K562 (cell line): Measurements from ENCODE around the gene FRAT1. TPM values are rescaled to one million over a fixed set of nuclear protein-coding genes. Genes with fewer than 3 reads are reported as not detected.

Experiments
- ATAC-seq: fragments of 200-7000 bp; cut with Tn5 transposase; 3 replicates; pipeline ENCODE4 v1.9.1; 2020; ENCODE audit warnings: moderate library complexity
- BruUV-seq: library from RNA; stranded (reverse); fragments of 400-500 nt; replicated peaks from 2 replicates; lab custom pipeline; 2021; lab: Mats Ljungman, UMichigan
- CTCF ChIA-PET: fragments of 300-600 bp; formaldehyde crosslinking; extraction: SDS; loops from one replicate; lab custom pipeline; 2021; ENCODE audit warnings: low intra/inter-chr PET ratio; lab: Yijun Ruan, JAX
- POLR2A ChIA-PET: fragments of 300-600, 350-650 bp; sonication (Branson Sonifier 250); formaldehyde crosslinking; extraction: SDS; loops from one replicate; lab custom pipeline; 2021; ENCODE audit warnings: antibody characterized with exemption, inconsistent platforms; lab: Yijun Ruan, JAX
- DNase-seq, 4 experiments: peaks; one replicate each; pipeline versions ENCODE4 v3.0.0 to v3.0.0-alpha.2; 2011 to 2018; ENCODE audit warnings: low spot score in 3 of 4, mixed read lengths in 3 of 4; ENCODE audit errors: extremely low read depth in 1 of 4
- FAIRE-seq: peaks from 2 replicates; lab custom pipeline; 2011; peaks lifted over from hg19 to GRCh38; lab: Jason Lieb, UNC
- H2AFZ ChIP-seq: 2 replicates; pipeline ENCODE4 v1.6.0; 2011; ENCODE audit warnings: low read depth, low read length, control low read depth, inconsistent platforms
- H3K27ac ChIP-seq: fragments of 200-600 bp; 3 replicates; pipeline ENCODE4 v1.8.0; 2011; ENCODE audit warnings: low read depth, mild to moderate bottlenecking, control low read depth, inconsistent platforms, low read length, moderate library complexity, mixed read lengths; ENCODE audit errors: extremely low read depth
- H3K27me3 ChIP-seq, 2 experiments: fragments of 300-600 bp in 1 of 2; 2 replicates in 1 of 2; 3 replicates in 1 of 2; pipeline versions ENCODE4 v1.6.0 to v1.8.0; 2011; ENCODE audit warnings: inconsistent platforms in 2 of 2, low read length in 2 of 2, mild to moderate bottlenecking in 1 of 2, mixed read lengths in 1 of 2, moderate library complexity in 1 of 2; ENCODE audit not compliant: control insufficient read depth in 2 of 2, insufficient read depth in 2 of 2
- H3K36me3 ChIP-seq: fragments of 300-600 bp; 3 replicates; pipeline ENCODE4 v1.8.0; 2011; ENCODE audit warnings: mild to moderate bottlenecking, low read length, inconsistent platforms; ENCODE audit not compliant: control insufficient read depth, insufficient read depth
- H3K4me1 ChIP-seq, 2 experiments: fragments of 200-600 bp in 1 of 2; replicated peaks in 1 of 2; 2 replicates in 1 of 2; 3 replicates in 1 of 2; pipeline versions ENCODE4 v1.5.1 to v1.8.0; 2011; ENCODE audit warnings: inconsistent platforms in 2 of 2, low read length in 2 of 2, mild to moderate bottlenecking in 1 of 2, mixed read lengths in 1 of 2, moderate library complexity in 1 of 2; ENCODE audit not compliant: control insufficient read depth in 2 of 2, insufficient read depth in 2 of 2
- H3K4me2 ChIP-seq: 2 replicates; pipeline ENCODE4 v1.6.1; 2011; ENCODE audit warnings: low read length, control low read depth, inconsistent platforms, mixed read lengths; ENCODE audit not compliant: insufficient read depth
- H3K4me3 ChIP-seq: fragments of 200-600 bp; sonication (generic), shearing (Covaris generic); 2 replicates; pipeline ENCODE4 v1.5.1; 2016; ENCODE audit warnings: control low read depth, inconsistent platforms
- H3K79me2 ChIP-seq: fragments of 200-600 bp; 3 replicates; pipeline ENCODE4 v1.8.0; 2011; ENCODE audit warnings: low read length, inconsistent platforms; ENCODE audit not compliant: control insufficient read depth, insufficient read depth
- H3K9ac ChIP-seq, 2 experiments: 2 replicates each; pipeline versions ENCODE4 v1.6.0 to v1.6.1; 2011; ENCODE audit warnings: low read depth in 2 of 2, low read length in 2 of 2, control low read depth in 1 of 2, inconsistent platforms in 1 of 2, mild to moderate bottlenecking in 1 of 2, mixed read lengths in 1 of 2; ENCODE audit not compliant: insufficient read depth in 1 of 2
- H3K9me1 ChIP-seq: one replicate; pipeline ENCODE4 v1.6.0; 2011; ENCODE audit warnings: inconsistent platforms, mild to moderate bottlenecking, low read length, moderate library complexity; ENCODE audit not compliant: control insufficient read depth, insufficient read depth
- H3K9me3 ChIP-seq: replicated peaks from 2 replicates; pipeline ENCODE4 v1.5.1; 2011; ENCODE audit warnings: low read depth, low read length, inconsistent platforms; ENCODE audit not compliant: control insufficient read depth, insufficient read depth
- H4K20me1 ChIP-seq: replicated peaks from 2 replicates; pipeline ENCODE4 v1.6.1; 2011; ENCODE audit warnings: low read length, inconsistent platforms, mixed read lengths; ENCODE audit not compliant: control insufficient read depth, insufficient read depth
- ARID1B ChIP-seq: fragments of 450-650 bp; IDR thresholded peaks from 2 replicates; pipeline ENCODE4 v1.6.1; 2016; ENCODE audit warnings: antibody characterized with exemption, mild to moderate bottlenecking, inconsistent platforms
- C11orf30 ChIP-seq: fragments of 450-650 bp; IDR thresholded peaks from 2 replicates; pipeline ENCODE4 v1.6.1; 2016; ENCODE audit warnings: low read depth, mild to moderate bottlenecking
- CBFA2T3 ChIP-seq: fragments of 450-650 bp; IDR thresholded peaks from 2 replicates; pipeline ENCODE4 v1.6.1; 2017
- HMBOX1 ChIP-seq: sonication (generic); IDR thresholded peaks from 2 replicates; pipeline ENCODE4 v1.6.1; 2016
- KDM1A ChIP-seq, 2 experiments: fragments of 450-650 bp; IDR thresholded peaks; 2 replicates each; pipeline ENCODE4 v1.6.1; 2016; ENCODE audit warnings: mild to moderate bottlenecking in 2 of 2
- MAFF ChIP-seq: IDR thresholded peaks from 2 replicates; pipeline ENCODE4 v1.6.1; 2012; ENCODE audit warnings: low read length, improper control_type of control experiment
- MAFG ChIP-seq: fragments of 450-650 bp; conservative IDR thresholded peaks from 2 replicates; pipeline ENCODE4 v1.6.1; 2016; ENCODE audit warnings: missing genetic modification characterization, missing compliant biosample characterization
- MAFK ChIP-seq: IDR thresholded peaks from 2 replicates; pipeline ENCODE4 v1.6.1; 2011; ENCODE audit warnings: low read length, improper control_type of control experiment
- RBM17 ChIP-seq: fragments of 200-400 bp; formaldehyde crosslinking; IDR thresholded peaks from 2 replicates; pipeline ENCODE4 v1.6.1; 2017; ENCODE audit warnings: low read depth, mild to moderate bottlenecking, low read length, borderline replicate concordance
- RCOR1 ChIP-seq, 2 experiments: IDR thresholded peaks; 2 replicates each; pipeline ENCODE4 v1.6.1; 2012; ENCODE audit warnings: low read depth in 2 of 2, low read length in 2 of 2, borderline replicate concordance in 1 of 2, improper control_type of control experiment in 1 of 2
- SLC30A9 ChIP-seq: fragments of 250-450 bp; sonication (Bioruptor Pico); IDR thresholded peaks from 2 replicates; pipeline ENCODE4 v1.8.0; 2022; ENCODE audit warnings: mild to moderate bottlenecking, moderate library complexity
- SMC3 ChIP-seq: conservative IDR thresholded peaks from 2 replicates; pipeline ENCODE4 v1.6.1; 2011; ENCODE audit warnings: low read depth, low read length, improper control_type of control experiment; ENCODE audit not compliant: insufficient read depth
- ZBTB8A ChIP-seq: fragments of 450-650 bp; IDR thresholded peaks from 2 replicates; pipeline ENCODE4 v1.6.1; 2018; ENCODE audit warnings: mild to moderate bottlenecking, moderate library complexity; ENCODE audit not compliant: partially characterized antibody
- ZNF316 ChIP-seq: fragments of 450-650 bp; IDR thresholded peaks from 2 replicates; pipeline ENCODE4 v1.6.1; 2016
- ZNF76 ChIP-seq: fragments of 250-450 bp; sonication (Bioruptor Pico); IDR thresholded peaks from 2 replicates; pipeline ENCODE4 v1.4.0; 2020; ENCODE audit warnings: mild to moderate bottlenecking, moderate library complexity, borderline replicate concordance
- WGBS: fragments of 100-300 bp; shearing (Covaris generic); methylation state at CpG from one replicate; pipeline ENCODE4 v1.1.6; 2016; ENCODE audit warnings: low coverage, mixed read lengths; ENCODE audit not compliant: insufficient coverage; ENCODE audit errors: missing lambda C conversion rate; 5-methylcytosine and 5-hydroxymethylcytosine counted together
- in situ Hi-C: fragments of 300-500 bp; cut with MboI; formaldehyde crosslinking; loops from 4 replicates; pipeline ENCODE4 v1.15.0; 2018; ENCODE audit warnings: inconsistent platforms, mixed read lengths
- intact Hi-C: fragments of 100-400 bp; cut with micrococcal nuclease; formaldehyde crosslinking; loops from 2 replicates; pipeline ENCODE4 v1.14.2; 2022
- polyA plus RNA-seq, 8 experiments: library from polyadenylated mRNA; depleted of rRNA in 4 of 8; stranded (reverse) in 5 of 8; unstranded in 3 of 8; fragments of >200 nt; fragmentation: Nextera tagmentation in 2 of 8; fragmentation: Illumina TruSeq in 1 of 8; extraction: Ambion mirVana in 2 of 8; extraction: Trizol in 1 of 8; gene quantifications; 2 replicates each; pipeline versions ENCODE4 v1.2.1 to v1.2.3, GENCODE V29; 2011 to 2014; ENCODE audit warnings: inconsistent platforms in 1 of 8, missing spikeins in 1 of 8
- total RNA-seq, 7 experiments: library from RNA; depleted of rRNA in 6 of 7; stranded (reverse); fragments of >200 nt in 6 of 7; fragmentation: Illumina TruSeq in 2 of 7; extraction: Trizol in 2 of 7; gene quantifications; 2 replicates each; pipeline versions ENCODE4 v1.2.1 to v1.2.3, GENCODE V29; 2011 to 2021; ENCODE audit warnings: low replicate concordance in 1 of 7

FRAT1 gene
- total and polyA plus RNA-seq, 9 of the 15 experiments (the other 6 are each of a cell fraction or from before 2014, with no cell fraction given), result 0.11 to 4.6 (median 1.4) TPM

- H4K20me1 ChIP-seq, result no peaks in the 10 kb centered on the region
- H3K4me3 ChIP-seq, result no peak overlapping the region
- no peaks in the 10 kb centered on the region for H3K9me1 ChIP-seq
- no peak overlapping the region for H3K27ac ChIP-seq
- no peaks in the 10 kb centered on the region for H3K27me3 ChIP-seq
- TF ChIP-seq ZBTB8A (no peak), SLC30A9 (CRISPR knock-in tag) (no peak), ARID1B (peak; percentile 18; the same call in 1 of the 2 replicates), KDM1A (IDR thresholded peaks at IDR 0.05) (peak; percentile 54 to 61; a peak in 2 of 4 replicates), MAFK (peak; percentile 96), RCOR1 (IDR thresholded peaks at IDR 0.05; ENCODE audit: borderline replicate concordance in 1 of 2, low read depth in 2 of 2, low read length in 2 of 2) (0 out of 4 replicates have a peak, but pooled peaks of 1 of the 2 experiments have one; percentile 24), HMBOX1 (peak; percentile 95), SMC3 (no peak), ZNF76 (no peak), C11orf30 (peak; percentile 96), MAFG (tag) (peak; percentile 92), ZNF316 (peak; percentile 97), MAFF (peak; percentile 98), CBFA2T3 (peak; percentile 62), RBM17 (no peak)
- peaks cover 27% of the 10 kb centered on the region for H3K36me3 ChIP-seq
- DNase-seq (no peak), FAIRE-seq (no peak), ATAC-seq (no peak)
- H3K9me3 ChIP-seq, result no peaks in the 10 kb centered on the region
- peaks cover 23 to 29% of the 10 kb centered on the region in 2 experiments for H3K4me1 ChIP-seq
- H3K79me2 ChIP-seq, result peaks cover 49% of the 10 kb centered on the region
- in situ Hi-C loops, result no loop called here
- H2AFZ ChIP-seq, result no peak overlapping the region
- 27% methylated on average over 3 of the region's 3 CpGs for WGBS
- BruUV-seq, result no TSS peak
- no peak overlapping the region; a peak in 1 of 4 replicates for H3K9ac ChIP-seq
- POLR2A ChIA-PET, result interaction anchor here (0.5 to 1.4 kb wide), 8 partner anchors 9 to 172 kb away, joined by 3 to 4 read pairs (median 4); no protein-coding TSS in a partner anchor
- H3K4me2 ChIP-seq, result peak overlapping the region; percentile 37; the same call in 1 of the 2 replicates
- intact Hi-C loops, result no loop called here
- CTCF ChIA-PET, result no interaction called here
Observed at GRCh38 chr10:97328646-97329453, 9.8 kb downstream of the FRAT1 start.
